Measurements from ENCODE around the gene BICD2.

- TF ChIP-seq, protein P1, sequence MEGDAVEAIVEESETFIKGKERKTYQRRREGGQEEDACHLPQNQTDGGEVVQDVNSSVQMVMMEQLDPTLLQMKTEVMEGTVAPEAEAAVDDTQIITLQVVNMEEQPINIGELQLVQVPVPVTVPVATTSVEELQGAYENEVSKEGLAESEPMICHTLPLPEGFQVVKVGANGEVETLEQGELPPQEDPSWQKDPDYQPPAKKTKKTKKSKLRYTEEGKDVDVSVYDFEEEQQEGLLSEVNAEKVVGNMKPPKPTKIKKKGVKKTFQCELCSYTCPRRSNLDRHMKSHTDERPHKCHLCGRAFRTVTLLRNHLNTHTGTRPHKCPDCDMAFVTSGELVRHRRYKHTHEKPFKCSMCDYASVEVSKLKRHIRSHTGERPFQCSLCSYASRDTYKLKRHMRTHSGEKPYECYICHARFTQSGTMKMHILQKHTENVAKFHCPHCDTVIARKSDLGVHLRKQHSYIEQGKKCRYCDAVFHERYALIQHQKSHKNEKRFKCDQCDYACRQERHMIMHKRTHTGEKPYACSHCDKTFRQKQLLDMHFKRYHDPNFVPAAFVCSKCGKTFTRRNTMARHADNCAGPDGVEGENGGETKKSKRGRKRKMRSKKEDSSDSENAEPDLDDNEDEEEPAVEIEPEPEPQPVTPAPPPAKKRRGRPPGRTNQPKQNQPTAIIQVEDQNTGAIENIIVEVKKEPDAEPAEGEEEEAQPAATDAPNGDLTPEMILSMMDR (IDR thresholded peaks at IDR 0.05 in 2 of 3, conservative IDR thresholded peaks at IDR 0.05 in 1 of 3; ENCODE audit: control insufficient read depth in 2 of 3, extremely low read depth in 1 of 3, insufficient read depth in 1 of 3, low read depth in 3 of 3, low read length in 3 of 3): no peak
- TF ChIP-seq, protein P2, sequence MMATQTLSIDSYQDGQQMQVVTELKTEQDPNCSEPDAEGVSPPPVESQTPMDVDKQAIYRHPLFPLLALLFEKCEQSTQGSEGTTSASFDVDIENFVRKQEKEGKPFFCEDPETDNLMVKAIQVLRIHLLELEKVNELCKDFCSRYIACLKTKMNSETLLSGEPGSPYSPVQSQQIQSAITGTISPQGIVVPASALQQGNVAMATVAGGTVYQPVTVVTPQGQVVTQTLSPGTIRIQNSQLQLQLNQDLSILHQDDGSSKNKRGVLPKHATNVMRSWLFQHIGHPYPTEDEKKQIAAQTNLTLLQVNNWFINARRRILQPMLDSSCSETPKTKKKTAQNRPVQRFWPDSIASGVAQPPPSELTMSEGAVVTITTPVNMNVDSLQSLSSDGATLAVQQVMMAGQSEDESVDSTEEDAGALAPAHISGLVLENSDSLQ (IDR thresholded peaks at IDR 0.05): no peak
- TF ChIP-seq POLR2AphosphoS5 (IDR thresholded peaks at IDR 0.05; ENCODE audit: low read length) (no peak), TAF1 (IDR thresholded peaks at IDR 0.05; ENCODE audit: borderline replicate concordance, low read depth, low read length) (no peak), SRF (IDR thresholded peaks at IDR 0.05; ENCODE audit: low read depth in 2 of 2, low read length in 2 of 2) (no peak), FOS (IDR thresholded peaks at IDR 0.05; ENCODE audit: borderline replicate concordance, extremely low read depth, insufficient read length) (no peak), SUZ12 (IDR thresholded peaks at IDR 0.05; ENCODE audit: unreplicated experiment) (no peak), RCOR1 (conservative IDR thresholded peaks at IDR 0.05; ENCODE audit: low read depth, low read length) (no peak), ZNF24 (IDR thresholded peaks at IDR 0.05) (no peak), EZH2 (IDR thresholded peaks at IDR 0.05; ENCODE audit: borderline replicate concordance, control insufficient read depth, low read depth, low read length) (no peak), SP1 (IDR thresholded peaks at IDR 0.05; ENCODE audit: low read depth, low read length) (no peak), BHLHE40 (IDR thresholded peaks at IDR 0.05; ENCODE audit: borderline replicate concordance in 1 of 2, low read depth in 2 of 2, low read length in 1 of 2) (no peak), HCFC1 (IDR thresholded peaks at IDR 0.05; ENCODE audit: low read length) (no peak), STAT1 (conservative IDR thresholded peaks at IDR 0.05) (no peak)
These were observed 7.8 kb downstream of the BICD2 start for GRCh38 chr9:92756792-92757191.
